ENCODE data around the gene CCDC192.

GRCh38 chr5:127909821-127910220 is 206.6 kb downstream of the CCDC192 start:
- TF ChIP-seq BCL11A (IDR thresholded peaks at IDR 0.05; ENCODE audit: low read depth, low read length): no peak
- TF ChIP-seq SP1 (IDR thresholded peaks at IDR 0.05; ENCODE audit: low read depth, low read length): no peak
- TF ChIP-seq, protein P1, sequence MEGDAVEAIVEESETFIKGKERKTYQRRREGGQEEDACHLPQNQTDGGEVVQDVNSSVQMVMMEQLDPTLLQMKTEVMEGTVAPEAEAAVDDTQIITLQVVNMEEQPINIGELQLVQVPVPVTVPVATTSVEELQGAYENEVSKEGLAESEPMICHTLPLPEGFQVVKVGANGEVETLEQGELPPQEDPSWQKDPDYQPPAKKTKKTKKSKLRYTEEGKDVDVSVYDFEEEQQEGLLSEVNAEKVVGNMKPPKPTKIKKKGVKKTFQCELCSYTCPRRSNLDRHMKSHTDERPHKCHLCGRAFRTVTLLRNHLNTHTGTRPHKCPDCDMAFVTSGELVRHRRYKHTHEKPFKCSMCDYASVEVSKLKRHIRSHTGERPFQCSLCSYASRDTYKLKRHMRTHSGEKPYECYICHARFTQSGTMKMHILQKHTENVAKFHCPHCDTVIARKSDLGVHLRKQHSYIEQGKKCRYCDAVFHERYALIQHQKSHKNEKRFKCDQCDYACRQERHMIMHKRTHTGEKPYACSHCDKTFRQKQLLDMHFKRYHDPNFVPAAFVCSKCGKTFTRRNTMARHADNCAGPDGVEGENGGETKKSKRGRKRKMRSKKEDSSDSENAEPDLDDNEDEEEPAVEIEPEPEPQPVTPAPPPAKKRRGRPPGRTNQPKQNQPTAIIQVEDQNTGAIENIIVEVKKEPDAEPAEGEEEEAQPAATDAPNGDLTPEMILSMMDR (IDR thresholded peaks at IDR 0.05 in 2 of 3, conservative IDR thresholded peaks at IDR 0.05 in 1 of 3; ENCODE audit: control insufficient read depth in 2 of 3, extremely low read depth in 1 of 3, insufficient read depth in 1 of 3, low read depth in 3 of 3, low read length in 3 of 3): no peak
- no peak for TF ChIP-seq CHD2 (IDR thresholded peaks at IDR 0.05; ENCODE audit: borderline replicate concordance, low read depth, low read length)
- TF ChIP-seq CHD4 (IDR thresholded peaks at IDR 0.05): no peak
- TF ChIP-seq SREBF2 (IDR thresholded peaks at IDR 0.05; ENCODE audit: low read length): no peak
- TF ChIP-seq ZNF274 (IDR thresholded peaks at IDR 0.05; ENCODE audit: insufficient read depth, insufficient read length): no peak

Measured in GM12878 (cell line).